GM21360 (cell line): Measurements from ENCODE around the gene CYP2C19.
"Not testable (repeated sequence)": the region's sequence is repeated elsewhere in the genome, so short reads cannot be mapped to it uniquely, and the experiment has no call there.

Experiments used
- ATAC-seq: cut with Tn5 transposase; IDR thresholded peaks from one replicate; pipeline ENCODE4 v1.9.1; 2021; ENCODE audit warnings: mild to moderate bottlenecking, moderate library complexity; ENCODE audit not compliant: unreplicated experiment

CYP2C19 gene

DNA sequence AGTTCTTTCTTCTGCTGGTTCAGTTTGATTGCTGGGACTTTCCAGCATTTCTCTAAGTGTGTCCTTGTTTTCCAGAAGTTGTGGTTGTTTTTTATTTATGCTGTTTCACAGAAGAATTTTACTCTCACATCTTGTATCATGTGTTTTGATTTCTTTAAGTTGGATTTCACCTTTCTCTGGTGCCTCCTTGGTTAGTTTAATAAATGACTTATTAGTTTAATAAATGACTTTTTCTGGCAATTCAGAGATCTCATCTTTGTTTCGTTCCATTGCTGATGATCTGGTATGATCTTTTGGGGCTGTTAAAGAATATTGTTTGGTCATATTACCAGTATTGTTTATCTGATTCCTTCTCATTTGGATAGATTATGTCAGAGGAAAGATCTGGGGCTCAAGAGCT lies 116.2 kb downstream of the CYP2C19 start:
- ATAC-seq: no peak

DNA sequence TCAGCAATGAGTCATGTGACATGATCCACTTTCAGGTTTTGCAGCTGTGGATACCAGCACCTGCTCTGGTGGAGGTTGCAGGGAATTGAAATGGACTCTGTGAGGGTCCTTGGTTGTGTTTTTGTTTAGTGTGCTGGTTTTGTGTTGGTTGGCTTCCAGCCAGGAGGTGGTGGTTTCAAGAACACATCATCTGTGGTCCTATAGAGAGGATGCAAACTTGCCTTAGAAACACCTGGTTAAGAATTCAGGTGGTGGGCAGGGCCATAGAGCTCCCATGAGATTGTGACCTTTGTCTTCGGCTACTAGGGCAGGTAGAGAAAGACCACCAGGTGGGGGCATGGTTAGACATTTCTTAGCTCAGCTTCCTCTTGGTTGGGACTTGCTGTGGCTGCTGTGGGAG lies 116.7 kb downstream of the CYP2C19 start:
- no peak for ATAC-seq

DNA sequence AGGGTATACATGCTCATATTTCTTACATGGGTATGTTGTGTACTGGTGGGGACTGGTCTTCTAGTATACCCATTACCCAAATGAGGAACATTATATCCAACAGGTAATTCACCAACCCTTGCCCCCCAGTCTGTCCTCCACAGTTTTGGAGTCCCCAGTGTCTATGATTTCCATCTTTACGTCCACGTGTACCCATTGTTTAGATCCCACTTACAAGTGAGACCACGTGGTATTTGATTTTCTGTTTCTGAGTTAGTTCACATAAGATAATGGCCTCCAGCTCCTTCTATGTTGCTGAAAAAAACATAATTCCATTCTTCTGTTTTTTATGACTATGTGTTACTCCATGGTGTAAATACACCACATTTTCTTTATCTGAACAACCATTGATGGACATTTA lies 126.6 kb downstream of the CYP2C19 start:
- ATAC-seq: no peak

DNA sequence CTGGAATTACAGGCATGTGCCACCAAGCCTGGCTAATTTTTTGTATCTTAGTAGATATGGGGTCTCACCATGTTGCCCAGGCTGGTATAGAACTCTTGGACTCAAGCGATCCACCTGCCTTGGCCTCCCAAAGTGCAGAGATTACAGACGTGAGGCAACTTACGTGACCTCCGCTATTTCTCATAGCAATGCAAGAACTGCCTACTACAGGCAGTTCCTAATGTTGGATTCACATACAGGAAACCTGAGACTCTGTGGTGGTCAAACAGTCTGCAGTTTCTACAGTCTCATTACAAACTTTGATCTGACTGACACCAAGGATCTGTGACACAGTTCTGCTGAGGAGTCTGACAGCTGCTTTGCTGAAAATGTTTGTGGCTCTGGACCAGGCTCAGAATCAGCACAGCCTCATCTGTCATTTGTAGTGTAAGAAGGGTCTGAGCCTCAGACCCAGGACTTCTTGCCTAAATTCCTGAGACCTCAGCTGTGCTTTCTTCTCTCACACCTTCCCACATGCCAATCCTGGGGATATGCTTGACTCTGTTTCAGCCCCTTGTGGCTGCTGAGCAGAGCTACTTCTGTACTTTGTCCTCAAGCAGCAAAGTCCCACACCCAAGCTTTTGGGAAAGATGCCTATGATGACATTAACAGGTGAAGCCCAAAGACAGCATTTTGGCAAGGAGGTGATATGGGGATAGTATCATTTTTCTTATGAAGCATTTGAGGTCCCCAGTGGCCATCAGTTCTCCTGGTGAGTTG lies 128.0 kb downstream of the CYP2C19 start:
- no peak for ATAC-seq

DNA sequence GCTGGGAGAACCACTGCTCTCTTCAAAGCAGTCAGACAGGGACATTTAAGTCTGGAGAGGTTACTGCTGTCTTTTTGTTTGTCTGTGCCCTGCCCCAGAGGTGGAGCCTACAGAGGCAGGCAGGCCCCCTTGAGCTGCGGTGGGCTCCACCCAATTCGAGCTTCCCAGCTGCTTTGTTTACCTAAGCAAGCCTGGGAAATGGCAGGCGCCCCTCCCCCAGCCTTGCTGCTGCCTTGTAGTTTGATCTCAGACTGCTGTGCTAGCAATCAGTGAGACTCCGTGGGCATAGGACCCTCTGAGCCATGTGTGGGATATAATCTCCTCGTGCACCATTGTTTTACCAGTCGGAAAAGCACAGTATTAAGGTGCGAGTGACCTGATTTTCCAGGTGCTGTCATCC lies 135.9 kb downstream of the CYP2C19 start:
- not testable (repeated sequence) for ATAC-seq

DNA sequence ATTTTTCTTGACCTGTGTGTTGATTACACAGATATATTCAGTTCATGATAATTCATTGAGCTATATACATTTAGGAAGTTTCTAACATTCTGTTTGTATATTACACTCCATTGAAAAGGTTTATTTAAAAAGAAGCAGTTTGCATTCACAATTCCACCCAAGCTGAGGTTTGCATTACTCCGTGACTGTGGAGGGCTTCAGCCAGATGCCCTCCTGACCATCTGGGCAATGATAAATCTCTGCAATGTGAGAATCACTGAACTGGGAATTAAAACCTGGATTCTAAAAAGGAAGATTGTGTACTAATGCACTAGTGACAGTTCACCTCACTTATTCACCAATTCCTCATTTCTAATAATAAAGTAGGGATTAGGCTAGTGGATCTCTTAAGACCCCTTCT lies 139.6 kb downstream of the CYP2C19 start:
- ATAC-seq: no peak

DNA sequence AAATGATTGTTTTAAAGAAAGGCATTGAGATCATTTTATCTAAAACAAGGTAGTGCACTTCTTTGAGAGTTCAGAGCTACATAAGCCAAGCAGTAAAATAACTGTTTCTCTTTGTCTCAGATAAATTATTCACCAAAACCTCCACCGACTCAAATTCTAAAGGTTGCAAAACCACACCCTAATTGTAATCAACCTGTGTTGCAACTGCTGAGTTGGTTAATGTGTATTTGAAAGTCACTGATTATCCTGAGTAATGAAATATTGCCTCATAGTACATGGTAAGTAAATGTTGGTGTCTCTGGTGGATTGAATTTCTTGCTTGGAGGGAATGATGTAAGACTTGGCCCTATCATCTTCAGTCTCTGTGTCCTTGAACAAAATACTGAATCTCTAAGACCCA lies 140.1 kb downstream of the CYP2C19 start:
- no peak for ATAC-seq
